GM18499 (cell line): ENCODE data around the gene SLC25A25.
"Not testable (repeated sequence)": the region's sequence is repeated elsewhere in the genome, so short reads cannot be mapped to it uniquely, and the experiment has no call there.

Experiments
- ATAC-seq: cut with Tn5 transposase; IDR thresholded peaks from one replicate; pipeline ENCODE4 v1.9.1; 2021; ENCODE audit warnings: moderate number of reproducible peaks; ENCODE audit not compliant: insufficient read depth, unreplicated experiment

Gene SLC25A25

DNA sequence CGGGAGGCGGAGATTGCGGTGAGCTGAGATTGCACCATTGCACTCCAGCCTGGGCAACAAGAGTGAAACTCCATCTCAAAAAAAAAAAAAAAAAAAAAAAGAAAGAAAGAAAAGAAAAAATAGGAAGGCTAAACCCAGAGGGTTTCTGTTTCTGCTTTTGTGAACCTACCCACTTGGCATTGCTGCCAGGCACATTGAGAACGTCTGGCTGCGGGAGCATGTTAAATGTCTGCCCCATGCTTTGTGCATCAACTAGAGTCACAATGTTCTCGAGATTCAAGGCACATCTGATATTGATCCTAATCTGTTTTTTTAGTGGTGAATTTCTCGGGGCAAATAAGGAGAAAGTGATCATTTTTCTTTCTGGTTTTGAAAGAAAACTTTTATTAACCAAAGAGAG is 2.8 kb downstream of the SLC25A25 start:
- no peak for ATAC-seq

DNA sequence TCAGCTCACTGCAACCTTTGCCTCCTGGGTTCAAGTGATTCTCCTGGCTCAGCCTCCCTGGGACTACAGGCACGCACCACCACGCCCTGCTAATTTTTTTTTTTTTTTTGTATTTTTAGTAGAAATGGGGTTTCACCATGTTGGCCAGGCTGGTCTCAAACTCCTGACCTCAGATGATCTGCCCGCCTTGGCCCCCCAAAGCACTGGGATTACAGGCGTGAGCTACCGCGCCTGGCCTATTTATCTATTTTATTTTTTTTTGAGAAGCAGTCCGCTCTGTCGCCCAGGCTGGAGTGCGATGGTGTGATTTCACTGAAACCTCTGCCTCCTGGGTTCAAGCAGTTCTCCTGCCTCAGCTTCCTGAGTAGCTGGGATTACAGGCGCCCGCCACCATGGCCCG is 3.4 kb downstream of the SLC25A25 start:
- not testable (repeated sequence) for ATAC-seq

GRCh38 chr9:128072144-128073021 is 4.4 kb downstream of the SLC25A25 start:
- no peak for ATAC-seq

DNA sequence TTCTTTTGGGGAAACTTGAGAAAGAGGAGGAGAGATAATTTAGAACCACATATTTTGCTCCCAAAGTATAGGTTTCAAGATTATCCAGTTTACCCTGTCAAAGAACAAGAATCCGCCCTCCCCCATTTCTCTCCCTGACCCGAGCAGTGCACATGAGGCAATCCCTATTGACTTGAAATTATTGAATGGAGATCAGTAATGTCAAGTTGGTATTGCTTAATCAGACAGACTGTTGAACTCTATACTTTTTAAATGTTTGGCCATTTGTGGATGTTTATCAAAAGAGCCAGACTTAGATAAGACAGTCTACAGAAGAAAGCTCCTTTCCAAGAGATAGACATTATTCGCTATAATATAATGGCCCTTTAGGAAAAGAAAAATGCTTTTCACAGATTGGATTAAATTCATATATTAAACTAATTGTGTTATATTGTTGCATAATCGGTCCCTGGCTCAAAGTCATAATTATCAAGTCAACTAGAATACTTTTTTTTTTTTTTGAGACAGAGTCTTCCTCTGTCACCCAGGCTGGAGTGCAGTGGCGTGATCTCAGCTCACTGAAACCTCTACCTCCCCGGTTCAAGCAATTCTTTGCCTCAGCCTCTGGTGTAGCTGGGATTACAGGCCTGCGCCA is 5.3 kb downstream of the SLC25A25 start:
- ATAC-seq, result no peak

- no peak for ATAC-seq
These were observed 9.9 kb downstream of the SLC25A25 start for GRCh38 chr9:128077847-128078503.

GRCh38 chr9:128078504-128079434 is 10.7 kb downstream of the SLC25A25 start:
- ATAC-seq, result no peak

DNA sequence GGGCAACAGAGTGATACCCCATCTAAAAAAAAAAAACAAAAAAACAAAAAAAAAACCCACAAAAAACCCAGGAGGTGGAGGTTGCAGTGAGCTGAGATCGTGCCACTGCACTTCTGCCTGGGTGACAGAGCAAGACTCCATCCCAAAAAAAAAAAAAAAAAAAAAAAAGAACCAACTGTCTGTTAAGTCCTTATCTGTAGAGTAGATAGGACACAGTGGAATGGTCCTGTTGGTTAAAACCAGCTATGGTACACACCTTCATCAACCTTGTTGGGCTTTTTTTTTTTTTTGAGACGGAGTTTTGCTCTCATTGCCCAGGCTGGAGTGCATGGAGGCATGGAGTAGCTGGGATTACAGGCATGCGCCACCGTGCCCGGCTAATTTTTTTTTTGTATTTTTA is 12.2 kb downstream of the SLC25A25 start:
- ATAC-seq, result no peak

DNA sequence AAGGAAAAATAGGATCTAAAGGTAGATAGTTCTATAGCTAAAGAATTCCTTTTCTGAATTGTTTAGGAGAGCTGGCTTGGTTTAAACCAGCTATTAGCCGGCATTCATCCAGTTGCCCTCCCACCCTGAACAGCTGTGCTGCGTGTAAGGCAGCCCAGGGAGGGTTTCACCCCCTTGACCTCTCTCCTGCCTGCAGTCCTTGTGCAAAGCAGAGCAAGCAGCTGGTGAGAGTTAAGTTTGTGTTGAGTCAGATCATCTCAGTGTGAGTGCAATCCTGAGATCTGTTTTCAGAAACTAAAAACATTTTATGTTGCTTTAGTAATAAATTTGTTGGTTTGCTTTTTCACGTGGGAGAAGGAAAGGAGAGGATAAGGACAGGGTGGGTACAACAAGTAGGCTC is 13.0 kb downstream of the SLC25A25 start:
- no peak for ATAC-seq

DNA sequence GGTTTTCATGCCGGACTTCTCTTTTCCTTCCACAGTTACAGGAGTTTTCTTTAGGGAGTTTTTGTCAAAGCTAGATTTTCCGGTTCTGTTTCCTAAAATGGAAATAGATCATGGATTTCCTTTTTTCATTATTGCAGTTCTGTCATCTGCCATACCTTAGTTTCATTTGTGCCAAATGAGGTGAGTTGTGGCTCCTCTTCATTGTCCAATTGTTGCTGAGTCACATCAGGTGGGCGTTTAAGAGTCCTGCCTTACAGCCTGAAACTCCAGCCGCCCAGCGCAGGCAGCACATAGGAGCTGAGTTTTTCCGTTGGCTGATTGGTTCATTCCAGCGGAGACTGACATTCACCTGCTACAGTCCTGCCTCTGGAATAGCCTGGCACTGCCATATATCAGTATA is 14.1 kb downstream of the SLC25A25 start:
- no peak for ATAC-seq

DNA sequence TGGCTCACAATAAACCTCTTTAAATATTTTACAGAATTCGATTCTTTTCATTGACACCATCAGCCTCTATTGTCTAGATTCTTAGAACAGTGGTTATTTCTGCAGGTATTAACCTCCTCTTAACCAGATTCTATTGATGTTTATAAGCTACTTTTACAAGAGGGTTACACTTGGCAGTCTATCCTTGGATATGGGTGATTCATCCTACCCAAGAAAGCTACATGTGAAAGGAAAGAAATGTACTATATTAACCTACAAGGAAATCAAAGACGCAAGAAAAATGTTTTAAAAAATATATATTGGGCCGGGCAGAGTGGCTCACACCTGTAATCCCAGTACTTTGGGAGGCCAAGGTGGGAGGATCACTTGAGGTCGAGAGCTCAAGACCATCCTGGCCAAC is 16.7 kb downstream of the SLC25A25 start:
- ATAC-seq, result no peak

- ATAC-seq, result no peak
These were observed 17.9 kb downstream of the SLC25A25 start for GRCh38 chr9:128085943-128086342.

DNA sequence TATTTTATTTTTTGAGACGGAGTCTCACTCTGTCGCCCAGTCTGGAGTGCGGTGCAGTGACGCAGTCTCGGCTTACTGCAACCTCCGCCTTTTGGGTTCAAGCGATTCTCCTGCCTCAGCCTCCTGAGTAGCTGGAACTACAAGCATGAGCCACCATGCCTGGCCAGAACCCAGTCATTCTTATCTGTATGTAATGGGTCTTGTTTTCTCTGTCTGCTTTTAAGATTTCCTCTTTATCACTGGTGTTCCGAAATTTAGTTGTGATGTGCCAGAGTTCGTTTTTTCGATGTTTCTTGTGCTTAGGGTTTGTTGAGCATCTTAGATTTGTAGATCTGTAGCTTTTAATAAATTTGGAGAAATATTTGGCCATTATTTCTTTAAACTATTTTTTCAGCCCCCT is 19.2 kb downstream of the SLC25A25 start:
- no peak for ATAC-seq

DNA sequence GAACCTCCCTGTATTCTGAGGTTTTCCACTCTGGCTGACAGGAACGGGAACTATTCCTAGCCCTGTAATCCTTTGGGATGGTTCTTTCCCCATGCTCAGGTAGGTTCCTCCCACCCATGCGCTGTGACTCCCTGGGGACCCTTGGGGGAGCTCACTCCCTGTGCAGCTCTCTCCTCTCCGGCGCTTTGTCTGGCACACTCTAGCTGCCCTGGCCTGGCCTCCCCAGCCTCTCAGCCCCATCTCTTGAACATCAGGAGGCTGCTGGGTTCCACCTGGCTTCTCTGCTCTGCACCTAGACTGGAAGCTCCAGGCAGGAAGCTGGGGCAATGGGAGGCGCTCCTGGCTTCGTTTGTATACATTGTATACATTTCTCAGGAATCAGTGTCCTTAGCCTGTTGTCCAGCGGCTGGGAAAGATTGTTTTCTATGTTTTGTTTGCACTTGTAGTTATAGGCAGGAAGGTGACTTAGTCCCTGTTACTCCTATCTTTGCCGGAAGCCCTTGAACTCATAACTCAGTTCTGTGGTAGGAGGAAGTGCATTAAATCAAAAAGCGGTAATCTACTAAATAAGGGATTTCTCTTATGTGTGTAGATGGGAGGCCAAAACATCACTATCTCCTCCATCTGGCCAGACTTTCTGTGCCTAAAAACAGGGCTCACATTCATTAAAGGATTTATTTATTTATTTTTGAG is 20.4 kb downstream of the SLC25A25 start:
- no peak for ATAC-seq

GRCh38 chr9:128089299-128089698 is 21.3 kb downstream of the SLC25A25 start:
- no peak for ATAC-seq

DNA sequence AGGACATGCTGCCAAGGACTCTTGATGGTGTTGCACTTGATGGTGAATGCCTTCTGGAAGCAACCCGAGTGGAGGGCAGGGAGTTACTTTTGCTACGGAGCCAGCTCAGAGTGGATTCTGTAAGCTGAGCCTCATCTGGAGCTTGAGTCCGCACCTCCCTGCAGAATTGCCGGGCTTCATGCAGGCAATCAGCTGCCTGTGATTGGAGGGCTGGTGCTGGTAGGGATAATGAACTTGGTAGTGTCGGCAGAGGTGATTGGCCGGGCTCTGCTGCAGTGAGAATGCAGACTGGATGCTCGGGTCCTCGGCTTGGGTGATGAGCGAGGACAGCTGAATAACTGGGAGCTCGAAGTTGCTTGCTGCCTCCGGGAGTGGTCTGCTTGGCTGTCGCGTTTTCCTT is 23.1 kb downstream of the SLC25A25 start:
- ATAC-seq, result no peak

- no peak for ATAC-seq
These were observed 23.5 kb downstream of the SLC25A25 start for GRCh38 chr9:128091571-128091970.

- ATAC-seq, result no peak
These were observed 24.4 kb downstream of the SLC25A25 start for GRCh38 chr9:128092199-128092977.

DNA sequence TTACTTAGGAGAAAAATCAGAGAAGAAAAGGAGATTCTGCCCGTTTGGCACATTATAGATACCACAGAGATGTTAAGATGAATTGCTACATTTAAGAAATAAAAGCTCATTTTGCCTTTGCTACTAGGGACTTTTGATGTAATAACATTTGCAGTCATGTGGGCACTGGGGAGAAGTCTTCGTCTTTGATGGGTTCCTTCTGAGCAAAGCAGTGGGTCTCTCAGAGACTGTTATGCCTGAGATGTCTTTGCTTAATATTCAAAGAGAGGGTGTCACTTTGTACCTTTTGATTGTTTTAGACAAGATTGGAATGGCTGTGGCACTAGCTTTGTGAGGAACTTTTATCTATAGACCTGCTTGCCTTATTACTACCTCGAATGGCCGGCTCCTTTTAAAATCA is 25.0 kb downstream of the SLC25A25 start:
- ATAC-seq, result no peak
